GM20431 (cell line): Measurements from ENCODE around the gene ZNF311.
"Not testable (repeated sequence)": the region's sequence is repeated elsewhere in the genome, so short reads cannot be mapped to it uniquely, and the experiment has no call there.

Experiments used
- in situ Hi-C: fragments of 300-500 bp; cut with MseI, MboI; formaldehyde crosslinking; loops from one replicate; pipeline ENCODE4 v1.15.0; 2020; ENCODE audit warnings: low sequenced_read_pairs; ENCODE audit not compliant: unreplicated experiment

Gene ZNF311

GRCh38 chr6:28958561-28959243 is 46.4 kb downstream of the ZNF311 start:
- in situ Hi-C loops, result not testable (repeated sequence)

GRCh38 chr6:28957795-28958314 is 47.3 kb downstream of the ZNF311 start:
- in situ Hi-C loops, result not testable (repeated sequence)

GRCh38 chr6:28956331-28956730 is 48.8 kb downstream of the ZNF311 start:
- in situ Hi-C loops, result no loop called here

GRCh38 chr6:28953585-28954258 is 51.4 kb downstream of the ZNF311 start:
- in situ Hi-C loops, result no loop called here

- in situ Hi-C loops, result no loop called here
Measured at GRCh38 chr6:28953039-28953584, 52.0 kb downstream of the ZNF311 start.

- in situ Hi-C loops, result not testable (repeated sequence)
Measured at GRCh38 chr6:28949656-28950195, 55.4 kb downstream of the ZNF311 start.

- in situ Hi-C loops, result no loop called here
Measured at GRCh38 chr6:28948782-28949486, 56.2 kb downstream of the ZNF311 start.

- in situ Hi-C loops, result no loop called here
Measured at GRCh38 chr6:28947831-28948270, 57.3 kb downstream of the ZNF311 start.

- in situ Hi-C loops, result no loop called here
Measured at GRCh38 chr6:28947067-28947765, 57.9 kb downstream of the ZNF311 start.

- in situ Hi-C loops, result no loop called here
Measured at GRCh38 chr6:28945349-28945748, 59.8 kb downstream of the ZNF311 start.
